Mesenchymal stem cell (in vitro differentiated cells and primary cell): Measurements from ENCODE around the gene HIVEP2.

Experiments
- DNase-seq: peaks from one replicate; pipeline ENCODE4 v3.0.0-alpha.2; 2013
- H2AFZ ChIP-seq: one replicate; pipeline ENCODE4 v1.6.1; 2013; ENCODE audit warnings: low read depth, mild to moderate bottlenecking, control low read depth, inconsistent platforms, low read length, moderate library complexity
- H2AK5ac ChIP-seq: 2 replicates; pipeline ENCODE4 v1.6.1; 2013; ENCODE audit warnings: low read length, moderate library complexity, mild to moderate bottlenecking, inconsistent platforms; ENCODE audit not compliant: severe bottlenecking
- H2BK120ac ChIP-seq: one replicate; pipeline ENCODE4 v1.6.1; 2013; ENCODE audit warnings: low read depth, mild to moderate bottlenecking, inconsistent platforms, low read length, moderate library complexity
- H2BK12ac ChIP-seq, 2 experiments: one replicate each; pipeline ENCODE4 v1.6.1; 2013; ENCODE audit warnings: inconsistent platforms in 2 of 2, low read length in 2 of 2, mild to moderate bottlenecking in 2 of 2, moderate library complexity in 2 of 2, control low read depth in 1 of 2
- H2BK15ac ChIP-seq: one replicate; pipeline ENCODE4 v1.6.1; 2013; ENCODE audit warnings: mild to moderate bottlenecking, low read depth, inconsistent platforms; ENCODE audit not compliant: poor library complexity, severe bottlenecking
- H2BK5ac ChIP-seq: 2 replicates; pipeline ENCODE4 v1.6.1; 2013; ENCODE audit warnings: low read depth, mild to moderate bottlenecking, low read length, control low read depth, inconsistent platforms; ENCODE audit not compliant: poor library complexity, severe bottlenecking
- H3K14ac ChIP-seq, 2 experiments: one replicate each; pipeline ENCODE4 v1.6.1; 2013; ENCODE audit warnings: inconsistent platforms in 2 of 2, low read length in 2 of 2, control low read depth in 1 of 2, mild to moderate bottlenecking in 1 of 2, moderate library complexity in 1 of 2
- H3K18ac ChIP-seq, 2 experiments: one replicate each; pipeline ENCODE4 v1.6.1; 2013; ENCODE audit warnings: inconsistent platforms in 2 of 2, low read length in 2 of 2, control low read depth in 1 of 2, low read depth in 1 of 2, mild to moderate bottlenecking in 1 of 2
- H3K23ac ChIP-seq, 2 experiments: one replicate each; pipeline ENCODE4 v1.6.1; 2013; ENCODE audit warnings: inconsistent platforms in 2 of 2, low read length in 2 of 2, mild to moderate bottlenecking in 2 of 2, moderate library complexity in 2 of 2, control low read depth in 1 of 2
- H3K27ac ChIP-seq: 2 replicates; pipeline ENCODE4 v1.5.1; 2013; ENCODE audit warnings: mild to moderate bottlenecking, moderate library complexity, low read length, control low read depth, inconsistent platforms; ENCODE audit not compliant: poor library complexity, severe bottlenecking
- H3K27me3 ChIP-seq, 2 experiments: 2 replicates each; pipeline versions ENCODE4 v1.6.1 to v1.7.0; 2013; ENCODE audit warnings: low read length in 2 of 2, mild to moderate bottlenecking in 2 of 2, moderate library complexity in 2 of 2, control low read depth in 1 of 2, inconsistent platforms in 1 of 2; ENCODE audit not compliant: control insufficient read depth in 1 of 2, insufficient read depth in 1 of 2
- H3K36me3 ChIP-seq, 2 experiments: 2 replicates each; pipeline versions ENCODE4 v1.6.1 to v1.7.0; 2013; ENCODE audit warnings: low read length in 2 of 2, control low read depth in 1 of 2, inconsistent platforms in 1 of 2, low read depth in 1 of 2, mild to moderate bottlenecking in 1 of 2; ENCODE audit not compliant: insufficient read depth in 2 of 2, control insufficient read depth in 1 of 2
- H3K4ac ChIP-seq, 2 experiments: one replicate each; pipeline ENCODE4 v1.6.1; 2013; ENCODE audit warnings: inconsistent platforms in 2 of 2, low read length in 2 of 2, mild to moderate bottlenecking in 2 of 2, moderate library complexity in 2 of 2, control low read depth in 1 of 2, low read depth in 1 of 2
- H3K4me1 ChIP-seq: 2 replicates; pipeline ENCODE4 v1.6.1; 2013; ENCODE audit warnings: low read depth, low read length, control low read depth; ENCODE audit not compliant: control insufficient read depth, insufficient read depth
- H3K4me2 ChIP-seq: 2 replicates; pipeline ENCODE4 v1.6.1; 2013; ENCODE audit warnings: low read length, mild to moderate bottlenecking, inconsistent platforms; ENCODE audit not compliant: poor library complexity, severe bottlenecking
- H3K4me3 ChIP-seq, 2 experiments: 2 replicates each; pipeline versions ENCODE4 v1.5.1 to v1.7.0; 2013; ENCODE audit warnings: low read length in 2 of 2, mild to moderate bottlenecking in 2 of 2, control low read depth in 1 of 2, low read depth in 1 of 2; ENCODE audit not compliant: insufficient read depth in 1 of 2
- H3K79me1 ChIP-seq: replicated peaks from 2 replicates; pipeline ENCODE4 v1.6.1; 2013; ENCODE audit warnings: mild to moderate bottlenecking, control low read depth, low read length, inconsistent platforms; ENCODE audit not compliant: poor library complexity, severe bottlenecking
- H3K9ac ChIP-seq: 2 replicates; pipeline ENCODE4 v1.7.0; 2013; ENCODE audit warnings: mild to moderate bottlenecking, low read length, moderate library complexity
- H3K9me3 ChIP-seq: 2 replicates; pipeline ENCODE4 v1.7.0; 2013; ENCODE audit warnings: mild to moderate bottlenecking, low read length; ENCODE audit not compliant: control insufficient read depth
- H4K8ac ChIP-seq: one replicate; pipeline ENCODE4 v1.6.1; 2013; ENCODE audit warnings: inconsistent platforms, mild to moderate bottlenecking, low read length, moderate library complexity
- H4K91ac ChIP-seq: one replicate; pipeline ENCODE4 v1.6.1; 2013; ENCODE audit warnings: mild to moderate bottlenecking, low read length, inconsistent platforms
- WGBS: methylation state at CpG from one replicate; pipeline ENCODE4 v1.1.7; 2013; ENCODE audit warnings: mixed read lengths; 5-methylcytosine and 5-hydroxymethylcytosine counted together

HIVEP2 gene

DNA sequence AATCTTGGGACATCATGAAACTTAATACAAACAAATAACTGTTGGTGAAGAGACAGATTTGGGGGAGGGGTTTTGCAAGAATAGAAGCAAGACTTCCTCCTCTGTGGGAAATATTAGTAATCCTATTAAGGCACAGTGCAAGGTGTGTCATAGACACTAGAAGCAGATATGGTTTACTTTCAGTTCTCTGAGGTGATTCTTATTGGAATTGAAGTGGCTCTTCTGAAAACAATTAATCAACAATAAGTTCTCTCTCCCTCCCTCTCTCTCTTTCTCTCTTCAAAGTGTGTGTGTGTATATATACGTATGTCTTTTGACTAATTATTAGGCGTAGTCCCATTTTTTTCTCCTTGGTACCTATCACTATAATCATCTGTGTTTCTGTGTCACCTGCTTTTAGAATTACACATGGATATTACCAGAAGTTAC, 99.8 kb downstream of the HIVEP2 start:
- H2BK5ac ChIP-seq: no peak overlapping the region
- H3K4me2 ChIP-seq: peak overlapping the region; percentile 61
- no CpG with 5 or more reads among the region's 2 CpGs for WGBS
- H3K14ac ChIP-seq: no peak overlapping the region
- H2BK12ac ChIP-seq: no peak overlapping the region
- no peak overlapping the region for H2BK15ac ChIP-seq
- no peak overlapping the region for H4K91ac ChIP-seq
- DNase-seq: peak; percentile 62
- H4K8ac ChIP-seq: no peak overlapping the region
- H2AFZ ChIP-seq: no peak overlapping the region
- H3K4me1 ChIP-seq: peaks cover 13% of the 10 kb centered on the region
- H3K4me3 ChIP-seq: peak overlapping the region in 1 of 2 experiments; percentile 67
- H3K36me3 ChIP-seq: no peaks in the 10 kb centered on the region
- H3K23ac ChIP-seq: no peak overlapping the region
- H3K79me1 ChIP-seq: peaks cover 5% of the 10 kb centered on the region
- peak overlapping the region in 1 of 2 experiments; percentile 58 for H3K18ac ChIP-seq
- peak overlapping the region; percentile 95 for H3K27ac ChIP-seq
- no peaks in the 10 kb centered on the region for H3K9me3 ChIP-seq
- H3K9ac ChIP-seq: peak overlapping the region; percentile 83
- H2BK120ac ChIP-seq: no peak overlapping the region
- no peaks in the 10 kb centered on the region for H3K27me3 ChIP-seq
- H2AK5ac ChIP-seq: no peak overlapping the region
- peak overlapping the region in 1 of 2 experiments; percentile 94 for H3K4ac ChIP-seq

DNA sequence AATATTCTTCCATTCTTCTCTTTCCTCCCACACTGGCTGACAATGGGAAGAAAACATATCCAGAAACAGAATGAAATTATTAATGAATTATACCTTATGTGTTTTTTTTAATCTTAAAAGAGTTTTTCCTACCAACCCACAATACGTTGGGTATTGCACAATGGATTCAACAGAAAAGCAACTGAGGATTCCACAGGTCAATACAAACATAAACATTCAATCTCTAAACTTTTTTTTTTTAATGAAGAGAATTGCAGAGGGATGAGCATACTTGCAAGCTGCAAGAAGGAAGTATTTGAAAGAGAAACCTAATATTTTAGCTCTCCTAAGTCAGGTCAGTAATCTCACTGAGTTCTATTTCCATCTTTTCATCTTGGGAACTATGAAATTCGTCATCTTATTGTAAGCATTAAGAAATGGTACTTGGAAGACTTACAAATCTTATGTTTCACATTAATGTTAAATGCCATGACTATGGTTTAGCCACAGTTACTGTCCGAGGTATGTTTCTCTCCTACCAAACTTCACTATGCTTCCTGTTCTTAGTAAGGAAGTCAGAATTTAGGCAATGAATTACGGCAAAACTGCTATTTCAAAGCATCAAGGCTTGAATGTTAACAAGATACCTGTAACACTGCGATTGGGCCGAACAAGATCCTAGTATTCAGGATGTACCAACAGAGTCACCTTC, 100.8 kb downstream of the HIVEP2 start:
- Histone ChIP-seq H3K23ac (no peak overlapping the region), H4K8ac (no peak overlapping the region), H3K27me3 (no peaks in the 10 kb centered on the region), H2BK12ac (no peak overlapping the region), H2AFZ (no peak overlapping the region), H3K9me3 (no peaks in the 10 kb centered on the region), H3K4ac (no peak overlapping the region), H3K18ac (peak overlapping the region in 1 of 2 experiments; percentile 45), H3K4me2 (no peak overlapping the region), H3K9ac (peak overlapping the region; percentile 83), H3K4me3 (peak overlapping the region in 1 of 2 experiments; percentile 67), H3K36me3 (no peaks in the 10 kb centered on the region), H2BK5ac (no peak overlapping the region), H3K4me1 (peaks cover 13% of the 10 kb centered on the region), H3K14ac (peak overlapping the region in 1 of 2 experiments; percentile 48), H4K91ac (no peak overlapping the region), H2BK15ac (no peak overlapping the region), H3K79me1 (peaks cover 5% of the 10 kb centered on the region), H2BK120ac (no peak overlapping the region), H2AK5ac (no peak overlapping the region), H3K27ac (no peak overlapping the region)
- DNase-seq: peak; percentile 45
- WGBS: 98% methylated on average over 4 of the region's 6 CpGs

- Histone ChIP-seq H2BK12ac (no peak overlapping the region), H2AFZ (no peak overlapping the region), H2BK120ac (no peak overlapping the region), H2BK5ac (no peak overlapping the region), H2BK15ac (no peak overlapping the region), H3K79me1 (peaks cover 5% of the 10 kb centered on the region), H4K8ac (no peak overlapping the region), H4K91ac (no peak overlapping the region), H3K4me1 (peaks cover 11% of the 10 kb centered on the region), H3K4ac (peak overlapping the region in 1 of 2 experiments; percentile 79), H3K27me3 (no peaks in the 10 kb centered on the region), H3K27ac (no peak overlapping the region), H2AK5ac (no peak overlapping the region), H3K14ac (peak overlapping the region in 1 of 2 experiments; percentile 60), H3K9ac (peak overlapping the region; percentile 83), H3K4me2 (no peak overlapping the region), H3K18ac (peak overlapping the region; percentile 62 to 73), H3K4me3 (no peak overlapping the region), H3K23ac (no peak overlapping the region), H3K36me3 (no peaks in the 10 kb centered on the region), H3K9me3 (no peaks in the 10 kb centered on the region)
- DNase-seq: peak; percentile 30
- 89% methylated on average over 4 of the region's 4 CpGs for WGBS
These were observed 101.6 kb downstream of the HIVEP2 start for GRCh38 chr6:142843361-142843760.

DNA sequence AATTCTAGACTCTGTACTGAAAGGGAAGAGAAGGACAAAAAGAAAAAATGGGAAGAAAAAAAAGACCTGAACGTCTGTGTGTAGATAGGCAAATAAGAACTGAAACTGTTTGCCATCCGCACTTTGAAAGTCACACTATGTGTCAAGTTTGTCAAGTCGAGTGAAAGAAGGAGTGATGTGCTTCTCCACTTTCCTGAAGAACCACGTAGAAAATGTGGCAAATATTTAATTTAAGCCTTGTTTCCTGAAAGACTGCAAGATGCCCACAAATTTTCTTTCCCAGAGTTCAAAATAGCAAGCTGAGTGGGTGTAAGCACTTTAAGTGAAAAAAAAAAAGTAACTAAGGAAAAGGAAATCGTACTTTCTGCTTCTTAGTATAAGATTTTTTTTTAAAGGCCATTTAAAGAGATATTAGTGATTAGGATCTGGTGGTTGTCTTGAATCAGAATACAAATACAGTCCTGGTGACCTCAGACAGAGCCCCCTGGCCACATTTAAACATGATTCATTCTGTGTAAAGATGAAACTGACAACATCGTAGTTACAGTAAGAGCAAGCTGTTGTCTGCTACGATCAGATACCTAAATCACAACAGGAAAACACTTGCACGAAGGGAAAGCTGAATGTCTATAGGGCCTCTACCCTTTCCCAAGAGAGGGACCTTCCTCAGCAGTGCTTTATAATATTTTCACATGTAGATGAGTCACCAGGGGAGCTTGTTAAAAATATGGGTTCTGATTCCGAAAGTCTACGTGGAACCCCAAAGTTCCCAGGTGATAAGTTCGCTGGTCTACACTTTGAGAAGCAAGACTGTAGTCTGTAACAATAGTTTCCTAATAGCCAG, 102.3 kb downstream of the HIVEP2 start:
- 33% methylated on average over 9 of the region's 11 CpGs for WGBS
- DNase-seq: peak; percentile 94
- Histone ChIP-seq H3K4ac (no peak overlapping the region), H3K9ac (peak overlapping the region; percentile 83), H3K27ac (peak overlapping the region; percentile 40), H2BK15ac (no peak overlapping the region), H3K14ac (no peak overlapping the region), H4K91ac (no peak overlapping the region), H3K18ac (peak overlapping the region in 1 of 2 experiments; percentile 40), H3K36me3 (no peaks in the 10 kb centered on the region), H2BK120ac (no peak overlapping the region), H2AK5ac (no peak overlapping the region), H2AFZ (no peak overlapping the region), H3K27me3 (no peaks in the 10 kb centered on the region), H3K79me1 (peaks cover 5% of the 10 kb centered on the region), H3K9me3 (no peaks in the 10 kb centered on the region), H3K23ac (no peak overlapping the region), H3K4me1 (peaks cover 11% of the 10 kb centered on the region), H4K8ac (no peak overlapping the region), H2BK12ac (no peak overlapping the region), H3K4me2 (peak overlapping the region; percentile 57), H2BK5ac (no peak overlapping the region), H3K4me3 (peak overlapping the region in 1 of 2 experiments; percentile 60)
